GM23338 (cell line): ENCODE data around the gene TSPAN5.

Source experiments
- CREB1 ChIP-seq: fragments of 250-450 bp; sonication (Bioruptor Pico); IDR thresholded peaks from 2 replicates; pipeline ENCODE4 v1.5.0; 2020; ENCODE audit warnings: low read depth, mild to moderate bottlenecking, moderate library complexity
- CTCF ChIP-seq, 2 experiments: fragments of 200-600 bp in 1 of 2; sonication (generic) in 1 of 2; conservative IDR thresholded peaks; 2 replicates each; pipeline versions ENCODE4 v1.5.1 to v1.6.1; 2016 to 2017; ENCODE audit warnings: antibody characterized with exemption in 2 of 2, low read depth in 2 of 2, mild to moderate bottlenecking in 2 of 2, moderate library complexity in 1 of 2
- POLR2AphosphoS5 ChIP-seq: IDR thresholded peaks from 2 replicates; pipeline ENCODE4 v1.6.1; 2016; ENCODE audit warnings: antibody characterized with exemption, low read depth
- REST ChIP-seq: IDR thresholded peaks from one replicate; pipeline ENCODE4 v1.6.1; 2018; ENCODE audit warnings: antibody characterized with exemption; ENCODE audit not compliant: unreplicated experiment

GRCh38 chr4:98504091-98504490, 154.3 kb downstream of the TSPAN5 start:
- TF ChIP-seq REST = no peak
- TF ChIP-seq CTCF (conservative IDR thresholded peaks at IDR 0.05; ENCODE audit: low read depth in 2 of 2) = no peak
- TF ChIP-seq POLR2AphosphoS5 = no peak
- no peak for TF ChIP-seq CREB1
